Epithelial cell of esophagus (primary cell): ENCODE results near the gene CRELD1.
A peak's percentile ranks its signal among the peaks of the same experiment; 100 is the strongest.

Experiments
- DNase-seq: peaks from one replicate; pipeline ENCODE4 v3.0.0; 2010; ENCODE audit warnings: low read depth
- H3K4me3 ChIP-seq: 2 replicates; pipeline ENCODE4 v1.5.1; 2011; ENCODE audit warnings: mild to moderate bottlenecking, low read length, control low read depth
- CTCF ChIP-seq: IDR thresholded peaks from 2 replicates; pipeline ENCODE4 v1.5.1; 2011; ENCODE audit warnings: low read depth, mild to moderate bottlenecking, low read length, control low read depth, inconsistent platforms; ENCODE audit not compliant: insufficient read depth; ENCODE audit errors: missing control alignments

CRELD1 gene

DNA sequence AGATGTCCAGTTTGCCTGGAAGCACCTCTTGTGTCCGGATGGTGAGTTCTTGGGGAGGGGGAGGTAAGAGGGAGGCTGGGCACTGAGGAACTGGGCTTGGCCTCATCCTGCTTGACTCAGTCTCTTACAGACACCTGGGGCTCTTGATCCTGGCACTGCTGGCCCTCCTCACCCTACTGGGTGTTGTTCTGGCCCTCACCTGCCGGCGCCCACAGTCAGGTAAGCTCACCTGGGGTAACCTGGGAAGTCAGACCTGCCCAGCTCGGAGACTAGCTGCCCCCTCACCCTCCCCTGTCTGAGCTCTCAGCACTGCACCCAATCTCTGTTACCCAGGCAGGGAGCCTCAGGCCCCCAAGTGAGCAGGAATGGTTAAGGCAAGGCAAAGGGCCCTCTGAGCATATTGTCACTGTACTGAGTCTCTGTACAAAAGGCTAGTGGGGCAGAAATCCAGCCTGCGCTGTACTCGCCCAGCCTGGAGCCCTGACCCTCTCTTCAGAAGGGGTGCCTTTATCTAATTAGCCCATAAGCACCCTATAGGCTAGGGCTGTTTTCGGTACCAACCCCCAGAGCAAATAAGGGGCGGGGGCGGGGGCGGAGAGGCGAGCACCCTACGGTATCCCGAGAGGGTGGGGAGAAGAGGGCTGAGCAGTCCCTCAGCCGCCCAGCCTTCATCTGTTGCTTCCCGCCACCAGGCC, 18.9 kb upstream of the CRELD1 start:
- TF ChIP-seq CTCF, result peak; percentile 5
- no peak for DNase-seq
- H3K4me3 ChIP-seq, result no peak overlapping the region

GRCh38 chr3:9915254-9916141, 18.1 kb upstream of the CRELD1 start:
- no peak for DNase-seq
- TF ChIP-seq CTCF, result peak; percentile 3

GRCh38 chr3:9916346-9916733, 17.3 kb upstream of the CRELD1 start:
- no peak for TF ChIP-seq CTCF
- DNase-seq, result peak; percentile 64
- no peak overlapping the region for H3K4me3 ChIP-seq

More at GRCh38 chr3:9915254-9916141, 18.1 kb upstream of the CRELD1 start:
- H3K4me3 ChIP-seq, result peak overlapping the region; percentile 13

GRCh38 chr3:9916734-9917680, 16.6 kb upstream of the CRELD1 start, which contains the start of gene IL17RC:
Gene IL17RC, plus strand, starts transcription at chr3:9917098. Its CDS starts 218 bp downstream, at chr3:9917316.
- DNase-seq, result peak; percentile 99

GRCh38 chr3:9917820-9918219, 15.8 kb upstream of the CRELD1 start:
- peak overlapping the region; percentile 61 for H3K4me3 ChIP-seq
- DNase-seq, result no peak
- TF ChIP-seq CTCF, result no peak

More at GRCh38 chr3:9916734-9917680, 16.6 kb upstream of the CRELD1 start, which contains the start of gene IL17RC:
- H3K4me3 ChIP-seq, result peak within 1 kb of the TSS; percentile 61
- no peak for TF ChIP-seq CTCF
